GM18873 (cell line): ENCODE results near the gene PODXL.

ENCODE experiments used
- ATAC-seq: cut with Tn5 transposase; IDR thresholded peaks from one replicate; pipeline ENCODE4 v1.9.1; 2021; ENCODE audit warnings: mild to moderate bottlenecking, moderate library complexity, moderate number of reproducible peaks; ENCODE audit not compliant: unreplicated experiment, low FRiP score

The PODXL gene

GRCh38 chr7:131556053-131556908 is at the start of gene PODXL:
Gene PODXL, minus strand, starts transcription at chr7:131556628. Its CDS starts 269 bp downstream, at chr7:131556359.
- ATAC-seq: no peak

- no peak for ATAC-seq
Observed at GRCh38 chr7:131605280-131605878, 49.0 kb upstream of the PODXL start.

- ATAC-seq: no peak
Observed at GRCh38 chr7:131604841-131605279, 48.4 kb upstream of the PODXL start.

DNA sequence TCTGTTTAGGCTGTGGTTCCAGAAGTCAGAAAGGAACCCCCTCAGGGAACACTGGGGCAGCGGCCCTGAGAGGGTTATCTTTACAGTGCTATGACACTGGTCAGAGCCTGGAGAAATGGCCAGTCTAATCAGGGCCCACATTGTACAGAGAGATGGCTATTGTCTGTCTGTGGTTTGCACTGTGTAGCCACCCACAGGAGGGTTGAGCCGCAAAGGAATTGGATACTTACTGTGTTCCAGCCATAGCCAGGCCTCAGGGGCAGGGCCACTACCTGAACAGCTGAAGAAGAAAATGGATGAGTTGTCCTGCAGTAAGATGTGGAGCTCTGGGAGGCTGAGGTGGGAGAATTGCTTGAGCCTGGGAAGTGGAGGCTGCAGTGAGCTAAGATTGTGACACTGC is 47.5 kb upstream of the PODXL start:
- ATAC-seq: no peak

- ATAC-seq: no peak
Observed at GRCh38 chr7:131602994-131603372, 46.6 kb upstream of the PODXL start.

GRCh38 chr7:131602304-131602993 is 46.0 kb upstream of the PODXL start:
- ATAC-seq: no peak

DNA sequence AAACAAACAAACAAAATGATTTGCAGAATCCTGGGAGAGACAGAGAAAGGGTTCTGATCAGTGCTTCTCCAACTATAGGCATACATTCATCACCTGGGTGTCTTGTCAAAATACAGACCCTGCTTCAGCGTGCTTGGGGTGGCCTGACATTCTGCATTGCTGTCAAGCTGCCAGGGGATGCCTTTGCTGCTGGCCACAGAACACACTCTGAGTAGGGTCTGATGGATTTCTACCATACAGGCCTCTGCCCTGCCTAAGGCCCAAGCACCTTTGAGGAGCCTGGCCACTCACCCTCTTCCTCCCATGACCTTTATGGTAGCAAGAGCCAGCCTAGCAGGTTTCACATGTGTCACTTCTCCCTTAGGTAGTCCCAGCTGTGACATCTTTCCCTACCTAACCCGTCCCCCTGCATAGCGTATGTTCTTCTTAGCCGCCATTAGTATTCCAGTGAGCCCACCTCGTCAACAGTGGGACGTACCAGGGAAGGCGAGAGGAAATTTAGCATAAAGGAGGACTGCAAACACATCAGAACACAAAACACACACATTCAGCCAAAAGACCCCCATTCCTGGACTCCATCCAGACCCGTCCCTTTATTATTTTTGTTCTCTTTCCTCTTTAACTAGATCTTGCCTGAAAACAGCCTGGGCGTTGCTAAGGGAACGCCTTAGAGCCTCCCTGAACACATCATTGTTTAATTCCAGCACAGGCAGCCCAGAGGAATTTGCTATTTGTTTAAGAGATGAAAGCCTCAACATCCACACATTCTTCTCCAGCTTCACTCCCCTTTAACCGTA is 43.9 kb upstream of the PODXL start:
- no peak for ATAC-seq

GRCh38 chr7:131596785-131597184 is 40.4 kb upstream of the PODXL start:
- ATAC-seq: no peak

DNA sequence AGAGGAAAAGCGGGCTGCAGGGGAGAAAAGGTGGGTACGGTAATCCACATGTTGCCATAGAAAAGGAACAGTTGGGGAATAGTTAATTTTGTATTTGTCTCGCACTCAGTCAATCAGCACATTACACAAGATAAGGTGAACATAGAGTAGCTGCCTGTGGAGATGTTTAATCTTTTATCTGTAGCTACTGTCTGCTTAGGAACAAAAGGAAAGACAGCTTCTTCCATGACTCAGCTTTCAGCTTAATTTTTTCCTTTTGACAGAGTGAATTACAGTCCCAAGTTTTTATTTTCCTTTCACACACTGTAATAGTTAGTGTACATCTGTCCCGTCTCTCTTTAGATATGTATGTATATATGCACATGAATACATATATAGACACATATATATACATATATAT is 39.3 kb upstream of the PODXL start:
- no peak for ATAC-seq

- no peak for ATAC-seq
Observed at GRCh38 chr7:131591687-131592319, 35.4 kb upstream of the PODXL start.

DNA sequence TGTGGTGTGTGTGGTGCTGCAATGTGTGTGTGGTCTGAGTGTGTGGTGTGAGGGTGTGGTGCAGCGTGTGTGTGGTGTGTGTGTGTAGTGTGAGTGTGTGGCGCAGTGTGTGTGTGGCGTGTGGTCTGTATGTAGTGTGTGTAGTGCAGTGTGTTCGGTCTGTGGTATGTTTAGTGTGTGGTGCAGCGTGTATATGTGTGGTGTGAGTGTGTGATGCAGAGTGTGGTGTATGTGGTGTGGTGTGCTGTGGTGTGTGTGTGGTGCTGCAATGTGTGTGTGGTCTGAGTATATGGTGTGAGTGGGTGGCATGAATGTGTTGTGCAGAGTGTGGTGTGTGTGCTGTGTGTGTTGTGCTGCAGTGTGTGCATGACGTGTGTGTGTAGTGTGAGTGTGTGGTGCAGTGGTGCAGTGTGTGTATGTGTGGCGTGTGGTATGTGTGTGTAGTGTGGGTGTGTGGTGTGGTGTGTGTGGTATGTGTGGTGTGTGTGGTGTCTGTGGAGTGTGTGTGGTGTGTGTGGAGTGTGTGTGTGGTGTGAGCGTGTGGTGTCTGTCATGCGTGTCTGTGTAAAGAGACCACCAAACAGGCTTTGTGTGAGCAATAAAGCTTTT is 31.0 kb upstream of the PODXL start:
- no peak for ATAC-seq

GRCh38 chr7:131586759-131587158 is 30.3 kb upstream of the PODXL start:
- ATAC-seq: no peak

GRCh38 chr7:131586259-131586658 is 29.8 kb upstream of the PODXL start:
- ATAC-seq: no peak

GRCh38 chr7:131583430-131583829 is 27.0 kb upstream of the PODXL start:
- no peak for ATAC-seq

- no peak for ATAC-seq
Observed at GRCh38 chr7:131581241-131582051, 25.0 kb upstream of the PODXL start.

- no peak for ATAC-seq
Observed at GRCh38 chr7:131578602-131579001, 22.2 kb upstream of the PODXL start.

- ATAC-seq: no peak
Observed at GRCh38 chr7:131574741-131575140, 18.3 kb upstream of the PODXL start.

GRCh38 chr7:131570401-131570800 is 14.0 kb upstream of the PODXL start:
- ATAC-seq: no peak

DNA sequence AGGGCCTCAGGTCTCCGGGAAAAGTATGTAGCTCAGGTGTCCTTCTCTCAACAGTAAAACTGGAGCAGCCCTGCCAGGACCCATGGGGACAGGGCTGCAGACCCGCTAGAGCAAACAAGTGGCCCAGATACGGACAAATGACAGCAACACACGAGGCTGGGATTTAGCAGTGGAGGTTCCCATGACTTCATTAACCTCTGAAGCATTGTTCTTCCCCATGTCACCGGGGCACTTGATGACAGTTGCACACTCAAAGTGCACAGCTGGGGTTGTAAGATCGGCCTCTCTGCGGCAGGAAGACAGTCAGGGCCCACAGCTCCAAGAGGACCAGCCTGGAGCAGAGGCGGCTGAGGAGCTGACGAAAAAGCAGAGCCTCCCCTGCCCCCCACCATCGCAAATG is 12.5 kb upstream of the PODXL start:
- no peak for ATAC-seq
